GM21360 (cell line): ENCODE measurements around the gene KRTAP2-2.

Experiments used
- ATAC-seq: cut with Tn5 transposase; IDR thresholded peaks from one replicate; pipeline ENCODE4 v1.9.1; 2021; ENCODE audit warnings: mild to moderate bottlenecking, moderate library complexity; ENCODE audit not compliant: unreplicated experiment

KRTAP2-2 gene

GRCh38 chr17:41026715-41027471 lies 28.1 kb downstream of the KRTAP2-2 start, which contains the start of gene KRTAP1-5:
Gene KRTAP1-5 (minus strand): TSS chr17:41027208. CDS start chr17:41027155, 53 bp downstream.
- ATAC-seq, result no peak

DNA sequence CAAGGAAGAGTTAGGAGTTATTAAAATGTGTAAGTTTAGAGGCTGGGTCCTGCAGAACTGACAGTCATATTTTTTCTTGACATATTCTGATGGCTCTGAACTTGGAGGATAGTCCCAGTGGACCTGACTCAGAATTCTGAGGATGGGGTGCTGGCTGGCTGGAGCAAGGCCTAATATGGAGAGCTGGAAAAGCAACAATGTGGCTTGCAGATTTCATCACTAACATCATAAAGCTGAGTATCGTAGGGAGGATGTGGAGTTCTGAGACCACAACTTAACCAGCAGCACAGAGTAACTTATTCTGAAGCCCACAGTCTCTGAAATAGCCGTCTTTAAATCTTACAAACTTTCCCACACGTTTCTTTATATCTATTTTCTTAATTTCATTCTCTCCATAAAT lies 30.3 kb downstream of the KRTAP2-2 start:
- ATAC-seq, result no peak

DNA sequence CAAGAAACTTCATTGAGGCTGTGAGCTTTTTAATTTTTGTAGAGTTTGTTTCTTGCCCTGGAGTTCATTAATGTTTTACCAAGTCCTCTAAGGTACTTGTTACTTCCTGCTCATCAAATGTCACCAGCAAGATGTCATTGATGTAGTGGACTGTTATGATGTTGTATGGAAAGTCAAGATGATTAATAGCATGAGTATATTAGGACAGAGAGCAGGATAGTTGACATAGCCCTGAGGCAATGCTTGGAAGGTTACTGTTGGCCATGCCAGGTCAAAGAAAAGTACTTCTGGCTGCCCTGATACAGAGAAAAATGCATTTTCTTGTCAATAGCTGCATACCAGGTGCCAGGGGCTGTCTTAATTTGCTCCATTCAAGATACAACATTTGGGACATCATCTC lies 34.7 kb downstream of the KRTAP2-2 start:
- ATAC-seq, result no peak

GRCh38 chr17:41019415-41019814 lies 35.6 kb downstream of the KRTAP2-2 start:
- ATAC-seq, result no peak

DNA sequence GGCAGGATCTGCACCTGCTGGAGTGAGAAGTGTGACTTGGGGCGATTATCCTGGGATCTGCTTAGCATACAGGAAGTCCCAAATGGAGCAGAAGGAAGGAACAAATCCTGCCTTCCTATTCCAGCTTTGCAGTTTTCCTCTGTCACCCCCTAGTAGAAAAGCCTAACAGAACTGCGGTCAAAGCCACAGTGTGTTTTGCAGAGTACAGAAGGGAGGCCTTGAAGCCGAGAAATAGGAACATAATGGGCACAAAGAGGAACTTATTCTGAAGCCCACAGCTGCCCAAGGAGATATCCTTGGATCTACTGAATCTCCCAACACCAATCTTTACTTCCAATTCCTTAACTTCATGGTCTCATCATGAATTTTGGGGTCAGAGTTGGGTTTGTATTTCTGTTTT lies 36.5 kb downstream of the KRTAP2-2 start:
- no peak for ATAC-seq

GRCh38 chr17:41016578-41017215 lies 38.3 kb downstream of the KRTAP2-2 start:
- no peak for ATAC-seq

- ATAC-seq, result no peak
Measured at GRCh38 chr17:41015454-41015853, 39.6 kb downstream of the KRTAP2-2 start.

- ATAC-seq, result no peak
Measured at GRCh38 chr17:41013606-41014005, 41.4 kb downstream of the KRTAP2-2 start.

DNA sequence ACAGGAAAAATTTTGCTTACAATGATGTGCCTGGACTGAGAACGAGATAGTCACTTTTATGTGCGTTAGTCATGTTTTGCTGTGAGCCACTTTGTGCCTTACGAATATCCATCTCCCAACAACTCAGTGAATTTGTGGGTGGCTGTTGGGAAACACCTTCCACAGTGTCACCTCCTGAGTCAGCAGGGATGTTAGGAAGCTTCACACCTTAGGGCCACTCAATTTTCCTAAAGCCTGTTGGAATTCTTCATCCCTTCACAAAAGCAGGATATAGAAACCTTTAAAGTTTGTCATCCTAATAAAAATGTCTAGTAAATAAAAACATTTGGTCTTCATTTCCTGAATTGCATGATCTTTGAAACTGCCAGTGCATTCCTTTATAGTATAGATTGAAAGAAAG lies 41.8 kb downstream of the KRTAP2-2 start:
- no peak for ATAC-seq

DNA sequence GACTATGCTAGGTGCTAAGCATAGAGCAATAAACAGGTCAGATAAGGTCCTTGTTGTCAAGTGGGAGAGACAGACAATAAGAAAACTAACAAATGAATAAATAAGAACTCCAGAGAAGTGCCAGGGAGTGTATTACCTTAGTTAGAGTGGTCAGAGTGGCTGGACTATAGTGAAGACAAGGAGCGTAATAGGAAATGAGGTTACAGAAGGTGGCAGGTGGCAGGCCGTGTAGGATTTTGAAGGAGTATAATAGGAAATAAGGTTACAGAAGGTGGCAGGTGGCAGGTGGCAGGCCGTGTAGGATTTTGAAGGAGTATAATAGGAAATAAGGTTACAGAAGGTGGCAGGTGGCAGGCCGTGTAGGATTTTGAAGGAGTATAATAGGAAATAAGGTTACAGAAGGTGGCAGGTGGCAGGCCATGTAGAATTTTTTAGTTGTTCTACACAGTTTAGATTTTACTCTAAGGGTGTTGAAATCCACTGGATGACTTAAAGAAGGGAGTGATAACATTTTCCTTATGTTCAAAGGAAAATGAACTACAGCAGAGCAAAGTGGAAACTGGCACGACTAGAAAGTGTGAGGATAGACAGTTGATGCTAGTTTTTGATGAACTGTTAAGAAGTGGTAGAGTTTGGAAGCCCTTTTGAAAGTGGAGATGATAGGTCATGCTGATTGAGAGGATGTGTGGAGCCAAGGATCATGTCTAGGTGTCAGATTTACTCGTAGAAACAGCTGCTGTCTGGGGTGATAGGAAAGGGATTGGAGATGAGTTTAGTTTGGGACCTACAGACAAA lies 42.5 kb downstream of the KRTAP2-2 start:
- no peak for ATAC-seq

DNA sequence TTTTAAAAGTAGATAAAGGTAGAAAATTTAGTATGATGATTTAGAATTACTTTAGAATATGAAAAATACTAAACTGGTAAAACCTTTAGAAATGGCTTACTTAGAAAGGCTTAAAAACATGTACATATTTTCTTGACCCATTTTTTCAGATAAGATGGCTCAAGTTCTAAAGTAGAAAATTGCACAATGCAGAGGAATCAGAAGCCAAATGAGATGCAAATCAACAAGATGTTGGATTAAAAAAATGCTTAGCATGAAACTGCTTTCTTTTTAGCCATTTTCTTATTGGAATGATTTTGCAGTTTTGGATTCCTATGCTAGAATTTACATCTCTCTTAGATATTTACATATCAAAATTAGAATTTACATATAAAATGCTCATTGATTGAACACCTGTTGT lies 44.6 kb downstream of the KRTAP2-2 start:
- ATAC-seq, result no peak

DNA sequence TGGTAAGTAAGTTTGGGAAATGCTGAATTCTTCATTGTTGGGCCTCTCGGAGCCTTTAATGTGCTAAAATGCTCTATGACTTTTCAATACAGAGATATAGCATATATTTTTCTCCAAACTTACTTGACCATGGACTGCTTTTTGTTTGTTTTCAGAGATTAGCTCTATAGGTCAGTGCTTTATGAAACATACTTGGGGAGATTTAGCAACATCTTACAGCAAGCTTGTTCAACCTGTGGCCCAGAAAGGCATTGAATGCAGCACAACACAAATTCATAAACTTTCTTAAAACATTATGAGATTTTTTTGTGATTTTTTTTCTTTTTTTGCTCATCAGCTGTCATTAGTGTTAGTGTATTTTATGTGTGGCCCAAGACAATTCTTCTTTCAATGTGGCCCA lies 45.1 kb downstream of the KRTAP2-2 start:
- no peak for ATAC-seq

- no peak for ATAC-seq
Measured at GRCh38 chr17:41009301-41009760, 45.7 kb downstream of the KRTAP2-2 start.

GRCh38 chr17:41008811-41009210 lies 46.2 kb downstream of the KRTAP2-2 start, which contains the start of gene KRTAP3-1:
Gene KRTAP3-1 (minus strand): TSS chr17:41009128. CDS start chr17:41009074, 54 bp downstream.
- ATAC-seq, result no peak
